Neuronal stem cell (in vitro differentiated cells): ENCODE results near the gene VSTM2L.

Experiments used
- DNase-seq: peaks from one replicate; pipeline ENCODE4 v3.0.0-alpha.2; 2013; ENCODE audit warnings: low spot score
- H2AFZ ChIP-seq: one replicate; pipeline ENCODE4 v1.6.1; 2013; ENCODE audit warnings: mild to moderate bottlenecking, low read length, inconsistent platforms
- H2AK5ac ChIP-seq: 2 replicates; pipeline ENCODE4 v1.6.1; 2013; ENCODE audit warnings: low read depth, mild to moderate bottlenecking, inconsistent platforms, low read length, moderate library complexity, mixed read lengths
- H2BK120ac ChIP-seq: 2 replicates; pipeline ENCODE4 v1.6.1; 2013; ENCODE audit warnings: low read depth, mild to moderate bottlenecking, inconsistent platforms, low read length, moderate library complexity, mixed read lengths
- H2BK12ac ChIP-seq: one replicate; pipeline ENCODE4 v1.6.1; 2013; ENCODE audit warnings: low read length, inconsistent platforms
- H2BK15ac ChIP-seq: 2 replicates; pipeline ENCODE4 v1.6.1; 2013; ENCODE audit warnings: mild to moderate bottlenecking, low read length, inconsistent platforms, mixed read lengths
- H2BK5ac ChIP-seq: one replicate; pipeline ENCODE4 v1.6.1; 2013; ENCODE audit warnings: inconsistent platforms, mild to moderate bottlenecking, low read length, moderate library complexity
- H3K14ac ChIP-seq: one replicate; pipeline ENCODE4 v1.6.1; 2013; ENCODE audit warnings: low read length, inconsistent platforms
- H3K18ac ChIP-seq: 2 replicates; pipeline ENCODE4 v1.6.1; 2013; ENCODE audit warnings: low read length, inconsistent platforms
- H3K23ac ChIP-seq: 2 replicates; pipeline ENCODE4 v1.6.1; 2013; ENCODE audit warnings: low read depth, mild to moderate bottlenecking, mixed read lengths, low read length, inconsistent platforms; ENCODE audit not compliant: poor library complexity
- H3K27ac ChIP-seq: replicated peaks from 3 replicates; pipeline ENCODE4 v1.5.1; 2013; ENCODE audit warnings: low read length, inconsistent platforms
- H3K27me3 ChIP-seq, 3 experiments: 2 replicates each; pipeline ENCODE4 v1.6.1; 2013; ENCODE audit warnings: low read length in 3 of 3, mild to moderate bottlenecking in 2 of 3, inconsistent platforms in 1 of 3, low read depth in 1 of 3, mixed read lengths in 1 of 3, moderate library complexity in 1 of 3; ENCODE audit not compliant: control insufficient read depth in 3 of 3, insufficient read depth in 3 of 3
- H3K36me3 ChIP-seq, 2 donors: replicated peaks in 1 of 2; 2 replicates each; pipeline ENCODE4 v1.6.1; 2013; ENCODE audit warnings: low read length in 2 of 2; ENCODE audit not compliant: control insufficient read depth in 2 of 2, insufficient read depth in 2 of 2
- H3K4ac ChIP-seq: 2 replicates; pipeline ENCODE4 v1.6.1; 2013; ENCODE audit warnings: inconsistent platforms, mild to moderate bottlenecking, low read length, moderate library complexity
- H3K4me1 ChIP-seq, 2 donors: 1 replicate in 1 of 2; 2 replicates in 1 of 2; pipeline ENCODE4 v1.6.1; 2013; ENCODE audit warnings: low read length in 2 of 2, low read depth in 1 of 2; ENCODE audit not compliant: control insufficient read depth in 2 of 2, insufficient read depth in 1 of 2
- H3K4me2 ChIP-seq: one replicate; pipeline ENCODE4 v1.6.1; 2013; ENCODE audit warnings: mild to moderate bottlenecking, low read length, inconsistent platforms; ENCODE audit not compliant: insufficient read depth, poor library complexity, severe bottlenecking
- H3K4me3 ChIP-seq, 2 donors: 2 replicates each; pipeline ENCODE4 v1.5.1; 2013; ENCODE audit warnings: low read length in 2 of 2, mild to moderate bottlenecking in 2 of 2, inconsistent platforms in 1 of 2, moderate library complexity in 1 of 2
- H3K79me1 ChIP-seq: one replicate; pipeline ENCODE4 v1.6.1; 2013; ENCODE audit warnings: low read depth, mild to moderate bottlenecking, inconsistent platforms, low read length, moderate library complexity
- H3K9ac ChIP-seq: one replicate; pipeline ENCODE4 v1.6.1; 2013; ENCODE audit warnings: mild to moderate bottlenecking, low read depth, low read length, inconsistent platforms; ENCODE audit not compliant: poor library complexity
- H3K9me3 ChIP-seq, 2 donors: replicated peaks in 1 of 2; 2 replicates each; pipeline versions ENCODE3 to v1.6.1; 2013; ENCODE audit warnings: low read length in 2 of 2, mild to moderate bottlenecking in 2 of 2, inconsistent platforms in 1 of 2, low read depth in 1 of 2, mixed read lengths in 1 of 2, moderate library complexity in 1 of 2; ENCODE audit not compliant: control insufficient read depth in 2 of 2, insufficient read depth in 1 of 2
- H4K8ac ChIP-seq: one replicate; pipeline ENCODE4 v1.6.1; 2013; ENCODE audit warnings: low read depth, mild to moderate bottlenecking, inconsistent platforms, low read length, moderate library complexity
- H4K91ac ChIP-seq: one replicate; pipeline ENCODE4 v1.6.1; 2013; ENCODE audit warnings: low read length, low read depth, mild to moderate bottlenecking, inconsistent platforms; ENCODE audit not compliant: poor library complexity
- WGBS, 2 donors: extraction: QIAGEN DNeasy Blood & Tissue Kit; methylation state at CpG; one replicate each; pipeline ENCODE4 v1.1.7; 2013; ENCODE audit warnings: missing lambda C conversion rate in 2 of 2, mixed read lengths in 1 of 2; ENCODE audit not compliant: insufficient read length in 2 of 2, insufficient replicate concordance in 1 of 2; ENCODE audit errors: extremely low coverage in 2 of 2; 5-methylcytosine and 5-hydroxymethylcytosine counted together

The VSTM2L gene

DNA sequence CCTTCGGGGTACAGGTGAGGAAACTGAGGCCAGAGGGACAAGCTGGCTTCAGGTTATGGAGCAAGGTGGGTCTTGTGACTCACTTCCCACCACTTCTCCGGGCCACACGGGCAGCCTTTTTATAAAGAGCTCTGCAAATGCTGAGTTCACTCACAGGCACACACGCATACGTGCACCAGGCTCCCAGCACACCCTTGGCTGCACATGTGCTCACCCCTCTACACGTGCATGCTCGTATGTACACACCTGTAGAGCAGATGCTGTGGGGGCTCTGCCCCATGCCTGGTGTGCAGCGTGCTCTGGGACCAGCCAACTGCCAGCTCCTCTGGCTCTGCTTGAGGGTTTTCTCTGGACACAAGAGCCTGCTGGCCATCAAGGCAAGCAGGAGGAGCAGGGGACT, 29.1 kb downstream of the VSTM2L start:
- H2BK120ac ChIP-seq: no peak overlapping the region
- no CpG with 5 or more reads among the region's 8 CpGs for WGBS, 2 donors

GRCh38 chr20:37932919-37933318, 30.0 kb downstream of the VSTM2L start:
- Histone ChIP-seq H3K9me3 (no peaks in the 10 kb centered on the region), H3K27me3 (peaks cover 0 to 2% (median 2%) of the 10 kb centered on the region in 3 experiments), H2BK15ac (no peak overlapping the region), H4K8ac (no peak overlapping the region), H3K9ac (no peak overlapping the region), H3K36me3 (no peaks in the 10 kb centered on the region), H3K4me2 (no peak overlapping the region), H3K4me1 (peaks cover 0 to 15% of the 10 kb centered on the region in 2 donors), H3K79me1 (no peaks in the 10 kb centered on the region), H3K18ac (peak overlapping the region; percentile 22), H3K4me3 (no peak overlapping the region), H2BK5ac (no peak overlapping the region), H3K27ac (no peak overlapping the region), H3K23ac (no peak overlapping the region), H4K91ac (no peak overlapping the region), H2BK12ac (no peak overlapping the region), H2BK120ac (no peak overlapping the region), H2AK5ac (no peak overlapping the region), H3K14ac (no peak overlapping the region), H2AFZ (no peak overlapping the region), H3K4ac (no peak overlapping the region)
- WGBS, 2 donors: no CpG with 5 or more reads among the region's 4 CpGs
- DNase-seq: no peak

More for the DNA sequence above, 29.1 kb downstream of the VSTM2L start:
- no peak for DNase-seq
- no peak overlapping the region for H2BK12ac ChIP-seq
- no peak overlapping the region for H3K9ac ChIP-seq
- no peak overlapping the region for H3K14ac ChIP-seq
- no peak overlapping the region for H2BK15ac ChIP-seq
- no peaks in the 10 kb centered on the region for H3K9me3 ChIP-seq
- no peaks in the 10 kb centered on the region for H3K79me1 ChIP-seq
- peaks cover 0 to 15% of the 10 kb centered on the region in 2 donors for H3K4me1 ChIP-seq
- peak overlapping the region; percentile 77 for H3K18ac ChIP-seq
- no peak overlapping the region for H3K23ac ChIP-seq
- peak overlapping the region; percentile 48 for H2AK5ac ChIP-seq
- no peak overlapping the region for H2BK5ac ChIP-seq
- H3K27ac ChIP-seq: no peak overlapping the region
- no peaks in the 10 kb centered on the region for H3K36me3 ChIP-seq
- H3K4me2 ChIP-seq: no peak overlapping the region
- H3K4ac ChIP-seq: no peak overlapping the region
- peaks cover 0 to 2% (median 2%) of the 10 kb centered on the region in 3 experiments for H3K27me3 ChIP-seq
- H3K4me3 ChIP-seq: no peak overlapping the region
- peak overlapping the region; percentile 4 for H4K91ac ChIP-seq
- no peak overlapping the region for H2AFZ ChIP-seq
- H4K8ac ChIP-seq: no peak overlapping the region

GRCh38 chr20:37933786-37934633, 31.1 kb downstream of the VSTM2L start:
- no peak overlapping the region for H3K4me2 ChIP-seq
- peaks cover 0 to 2% (median 2%) of the 10 kb centered on the region in 3 experiments for H3K27me3 ChIP-seq
- WGBS, 2 donors: no CpG with 5 or more reads among the region's 15 CpGs
- peak overlapping the region; percentile 85 for H4K8ac ChIP-seq
- H3K9ac ChIP-seq: no peak overlapping the region
- H2BK15ac ChIP-seq: peak overlapping the region; percentile 10
- H4K91ac ChIP-seq: no peak overlapping the region
- peak overlapping the region; percentile 82 for H2AK5ac ChIP-seq
- H2BK120ac ChIP-seq: no peak overlapping the region
- H2BK5ac ChIP-seq: no peak overlapping the region
- no peaks in the 10 kb centered on the region for H3K79me1 ChIP-seq
- H3K14ac ChIP-seq: no peak overlapping the region
- no peak overlapping the region for H2AFZ ChIP-seq
- peaks cover 0 to 15% of the 10 kb centered on the region in 2 donors for H3K4me1 ChIP-seq
- no peak for DNase-seq
- H3K4ac ChIP-seq: no peak overlapping the region
- no peaks in the 10 kb centered on the region for H3K9me3 ChIP-seq
- peak overlapping the region; percentile 44 for H3K18ac ChIP-seq
- no peaks in the 10 kb centered on the region for H3K36me3 ChIP-seq
- no peak overlapping the region for H2BK12ac ChIP-seq
- peak overlapping the region; percentile 68 for H3K23ac ChIP-seq
- no peak overlapping the region for H3K27ac ChIP-seq
- H3K4me3 ChIP-seq: no peak overlapping the region

- Histone ChIP-seq H3K9ac (no peak overlapping the region), H3K23ac (peak overlapping the region; percentile 28), H3K18ac (peak overlapping the region; percentile 46), H3K4ac (peak overlapping the region; percentile 81), H3K27ac (no peak overlapping the region), H3K4me3 (no peak overlapping the region), H3K9me3 (no peaks in the 10 kb centered on the region), H3K14ac (no peak overlapping the region), H2AK5ac (peak overlapping the region; percentile 82), H3K79me1 (no peaks in the 10 kb centered on the region), H4K91ac (no peak overlapping the region), H3K36me3 (no peaks in the 10 kb centered on the region), H2AFZ (no peak overlapping the region), H2BK5ac (no peak overlapping the region), H3K4me2 (no peak overlapping the region), H4K8ac (peak overlapping the region; percentile 48), H2BK15ac (peak overlapping the region; percentile 10), H2BK120ac (no peak overlapping the region), H3K27me3 (peaks cover 0 to 2% (median 0%) of the 10 kb centered on the region in 3 experiments), H2BK12ac (no peak overlapping the region), H3K4me1 (peaks cover 0 to 15% of the 10 kb centered on the region in 2 donors)
- no peak for DNase-seq
- WGBS, 2 donors: no CpG with 5 or more reads among the region's 14 CpGs
These were observed 31.9 kb downstream of the VSTM2L start for GRCh38 chr20:37934634-37935375.
